Measurements from ENCODE around the gene ANKRD60.

ANKRD60 gene

DNA sequence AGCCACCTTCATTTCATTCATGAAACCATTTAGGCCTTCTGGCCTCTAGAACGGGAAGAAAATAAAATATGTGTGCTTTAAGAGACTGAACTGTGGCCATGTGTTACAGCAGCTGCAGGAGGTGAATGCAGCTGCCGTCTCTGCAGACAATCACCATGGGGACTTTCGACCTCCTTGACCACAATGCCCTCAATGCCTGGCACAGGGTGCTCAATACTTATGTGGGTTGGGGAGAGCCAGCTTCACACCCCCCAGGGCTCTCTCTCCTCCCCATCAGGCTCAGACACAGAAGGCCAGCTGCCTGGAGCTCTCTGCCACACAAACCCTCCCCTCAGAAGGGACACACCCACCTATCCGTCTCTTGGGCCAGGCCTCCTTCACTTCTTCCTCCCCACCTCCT is 43.5 kb downstream of the ANKRD60 start:
- DNase-seq, result no peak

DNA sequence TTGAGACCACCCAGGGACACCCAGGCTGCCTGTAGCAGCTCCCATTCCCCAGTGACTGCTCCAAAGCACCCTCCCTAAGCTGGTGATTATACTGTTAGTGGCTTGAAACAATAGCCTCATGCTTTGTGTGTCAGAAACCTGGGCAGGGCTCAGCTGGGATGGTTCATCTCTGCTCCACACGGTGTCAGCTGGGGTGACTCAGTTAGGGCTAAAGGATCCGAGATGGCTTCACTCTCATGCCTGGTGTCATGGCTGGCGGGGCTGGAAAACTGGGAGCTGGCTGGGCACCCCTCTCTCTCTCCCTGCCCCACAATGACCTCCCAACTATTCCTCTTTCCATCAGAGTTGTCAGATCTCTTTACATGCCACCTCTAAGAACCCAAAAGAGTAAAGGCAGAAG is 44.4 kb downstream of the ANKRD60 start:
- no peak for DNase-seq

DNA sequence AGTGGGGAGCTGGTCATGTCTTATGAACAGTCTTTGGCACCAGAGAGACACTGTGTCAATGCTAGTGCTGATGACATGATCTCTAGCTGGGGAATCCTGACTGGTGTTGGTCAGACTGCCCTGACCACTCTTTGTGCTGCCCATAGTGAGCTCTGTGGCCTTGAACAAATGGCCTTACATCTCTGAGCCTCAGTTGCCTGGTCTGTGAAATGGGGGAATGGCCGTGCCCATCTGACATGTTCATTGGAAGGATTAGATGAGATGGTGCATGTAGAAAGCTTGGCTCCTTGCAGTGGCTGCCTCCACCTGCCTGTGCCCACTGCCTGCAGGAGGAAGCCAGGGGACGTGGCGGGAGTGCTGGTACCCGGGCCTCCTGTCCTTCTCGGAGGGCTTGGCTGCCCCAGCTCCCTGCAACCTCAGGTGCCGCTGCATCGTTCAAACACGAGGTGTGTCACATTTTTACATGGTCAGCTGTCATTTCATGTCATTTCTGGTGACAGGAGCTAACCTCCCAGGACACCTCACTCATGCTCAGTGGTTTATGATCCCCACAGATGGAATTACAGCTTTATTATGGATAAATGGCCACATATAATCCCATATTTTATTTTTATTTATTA is 45.8 kb downstream of the ANKRD60 start:
- no peak for DNase-seq

DNA sequence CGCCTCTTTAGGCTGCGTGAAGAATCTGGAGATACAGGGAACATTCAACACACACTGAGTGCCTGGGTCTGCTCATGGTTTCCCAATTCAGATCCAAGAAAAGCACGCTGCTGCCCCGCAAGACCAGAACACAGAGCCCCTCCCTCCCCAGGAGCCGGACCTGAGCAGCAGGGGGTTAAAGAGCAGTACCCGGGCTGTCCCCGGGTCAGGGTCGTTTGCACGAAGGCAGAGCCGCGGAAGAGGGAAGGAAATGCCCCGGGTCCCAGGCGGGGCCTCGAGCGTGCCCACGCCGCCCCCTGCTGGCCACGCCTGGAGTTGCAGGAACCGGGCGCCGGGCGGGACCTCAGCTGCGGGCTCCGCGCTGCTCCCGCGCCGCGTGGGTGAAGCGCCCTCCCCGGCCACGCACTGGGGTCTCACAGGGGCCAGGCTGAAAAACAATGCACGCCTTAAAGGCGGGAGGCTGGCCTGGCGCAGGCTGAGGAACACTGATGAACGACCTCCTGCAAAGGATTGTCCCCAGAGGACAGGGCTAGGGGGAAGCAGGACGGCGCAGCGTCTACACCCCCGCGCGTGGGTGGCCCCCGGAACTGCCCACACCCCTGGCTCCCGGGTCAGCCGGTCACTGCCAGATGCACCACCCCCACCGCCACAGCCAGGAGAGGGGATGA is 48.9 kb downstream of the ANKRD60 start:
- peak; percentile 56 for DNase-seq

DNA sequence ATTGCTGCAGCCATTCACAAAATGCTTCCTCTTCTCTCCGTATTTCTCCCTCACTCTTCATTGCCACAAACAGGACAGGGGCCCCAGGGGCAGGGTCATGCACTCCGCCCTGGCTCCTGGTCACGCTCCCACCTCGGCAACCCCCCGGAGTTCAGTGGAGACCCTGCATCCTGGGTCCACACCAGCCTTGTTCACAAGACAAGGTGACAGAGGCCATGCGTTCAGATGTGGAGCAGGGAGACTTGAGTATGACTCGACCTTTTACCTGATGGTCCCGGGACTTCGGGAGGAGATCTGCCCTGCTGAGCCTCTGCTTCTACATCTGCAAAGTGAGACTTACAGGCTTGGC is 49.4 kb downstream of the ANKRD60 start:
- DNase-seq, result no peak

DNA sequence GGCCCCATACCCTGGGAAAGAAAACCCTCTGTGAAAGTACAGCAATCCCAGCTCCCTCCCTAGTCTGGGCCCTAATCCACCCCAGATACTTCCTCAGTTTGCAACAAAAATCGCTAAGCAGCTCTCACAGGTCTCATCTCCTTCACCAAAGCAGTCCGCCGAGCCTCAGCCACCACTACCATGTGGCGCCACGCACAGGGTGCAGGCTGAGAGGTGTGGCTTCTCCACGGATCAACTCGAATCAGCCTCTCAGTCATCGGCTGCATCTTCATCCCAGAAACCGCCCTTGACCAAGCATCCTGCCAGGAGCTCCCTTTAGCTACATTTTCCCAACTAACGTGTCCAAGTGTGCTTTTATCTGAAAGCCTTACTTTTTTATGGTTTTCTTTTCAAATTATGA is 50.7 kb downstream of the ANKRD60 start:
- DNase-seq, result no peak

DNA sequence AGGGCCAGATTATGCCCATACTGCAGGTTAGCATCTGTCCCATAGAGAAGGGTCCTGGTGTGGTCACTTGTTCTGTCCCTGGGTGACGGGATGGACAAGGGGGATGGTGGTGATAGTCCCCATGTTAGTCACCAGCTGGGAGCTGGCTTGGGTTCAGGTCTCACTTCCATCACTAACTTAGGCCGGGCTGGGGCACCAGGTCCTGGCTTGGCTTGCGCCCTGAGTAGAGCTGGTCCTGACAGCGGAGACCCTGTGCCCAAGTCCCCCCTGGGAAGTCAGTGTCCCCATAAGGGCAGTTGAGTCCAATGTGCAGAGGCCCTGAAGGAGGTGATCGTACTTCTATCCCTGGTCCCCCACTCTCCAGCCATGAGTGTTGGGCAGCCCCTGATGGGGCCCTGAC is 52.6 kb downstream of the ANKRD60 start:
- no peak for DNase-seq

DNA sequence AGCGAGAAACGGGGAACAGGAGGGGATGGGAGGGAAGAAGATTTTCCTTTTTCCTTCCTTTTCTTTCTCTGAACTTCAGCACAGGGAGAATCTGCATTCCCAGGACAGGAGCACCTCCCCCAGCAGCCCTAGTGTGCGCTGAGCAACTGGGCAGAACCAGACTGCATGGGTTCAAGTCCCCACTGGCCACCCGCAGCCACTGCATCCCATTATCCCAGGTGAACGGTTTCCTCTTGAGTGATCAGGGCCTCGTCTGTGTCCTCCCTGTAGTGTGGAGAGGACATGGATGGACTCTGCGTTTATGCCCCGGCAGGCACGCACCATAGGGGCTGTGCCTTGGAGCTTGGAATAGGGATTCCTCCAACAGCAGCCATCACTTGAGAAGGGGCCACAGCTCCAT is 53.0 kb downstream of the ANKRD60 start:
- DNase-seq, result no peak

DNA sequence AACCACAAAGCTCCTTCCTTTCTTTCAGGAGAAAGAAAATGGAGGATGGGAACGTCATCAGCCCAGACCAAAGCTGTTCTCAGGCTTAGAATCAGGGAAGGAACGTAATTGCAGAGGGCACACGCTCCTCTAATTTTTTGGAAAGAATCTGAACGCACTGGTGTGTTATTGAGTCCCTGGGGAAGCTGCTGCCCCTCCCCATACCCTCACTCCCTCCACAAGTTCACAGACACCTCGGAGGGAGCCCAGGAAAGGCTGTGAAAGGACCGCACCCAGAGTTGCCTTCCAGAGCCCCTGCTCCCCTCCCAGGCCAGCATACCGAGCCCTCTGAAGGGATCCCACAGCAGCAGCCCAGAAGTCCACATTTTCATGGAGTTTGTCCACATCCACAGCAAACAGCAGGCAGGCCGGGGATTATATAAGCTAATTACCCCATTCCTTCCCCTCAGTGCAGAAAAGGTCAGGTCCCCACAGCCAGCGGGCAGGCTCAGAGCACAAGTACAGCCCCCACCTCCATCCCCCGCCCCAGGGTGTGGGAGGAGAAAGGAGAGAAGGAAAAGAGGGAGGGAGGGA is 53.7 kb downstream of the ANKRD60 start:
- no peak for DNase-seq

DNA sequence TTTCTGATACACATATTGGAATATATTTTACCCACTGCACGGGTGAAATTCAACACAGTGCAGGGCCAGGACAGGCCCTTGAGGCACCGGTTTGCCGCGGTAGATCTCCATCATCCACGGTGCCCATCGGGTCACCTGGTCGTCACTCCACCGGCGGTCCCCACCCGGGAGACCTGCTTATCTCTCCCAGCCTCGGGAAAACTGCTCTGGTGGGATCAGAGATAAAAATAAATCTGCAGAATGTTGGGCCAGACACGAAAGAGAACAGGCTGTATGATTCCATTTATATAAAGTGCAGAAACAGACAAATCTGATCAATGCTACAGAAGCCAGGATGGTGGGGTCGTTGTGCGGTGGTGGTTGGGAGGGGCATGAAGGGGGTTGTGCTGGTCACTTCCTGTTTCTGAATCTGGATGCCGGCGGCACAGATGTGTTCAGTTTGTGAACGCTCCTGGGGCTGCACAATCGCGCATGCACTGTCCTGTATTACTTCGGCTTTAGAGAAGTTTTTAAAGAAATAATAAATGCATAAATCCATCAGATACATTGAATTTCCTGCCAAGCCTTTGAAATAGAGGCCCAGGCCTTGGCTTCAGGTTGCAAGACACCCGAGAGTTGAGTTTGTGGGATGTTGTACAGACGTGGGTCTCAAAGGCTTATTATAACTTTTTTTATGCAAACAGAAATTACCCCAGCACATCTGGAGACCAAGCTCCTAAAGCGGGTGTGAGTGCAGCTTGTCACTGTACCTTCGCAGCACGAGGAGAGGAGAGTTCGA is 54.3 kb downstream of the ANKRD60 start:
- no peak for DNase-seq

DNA sequence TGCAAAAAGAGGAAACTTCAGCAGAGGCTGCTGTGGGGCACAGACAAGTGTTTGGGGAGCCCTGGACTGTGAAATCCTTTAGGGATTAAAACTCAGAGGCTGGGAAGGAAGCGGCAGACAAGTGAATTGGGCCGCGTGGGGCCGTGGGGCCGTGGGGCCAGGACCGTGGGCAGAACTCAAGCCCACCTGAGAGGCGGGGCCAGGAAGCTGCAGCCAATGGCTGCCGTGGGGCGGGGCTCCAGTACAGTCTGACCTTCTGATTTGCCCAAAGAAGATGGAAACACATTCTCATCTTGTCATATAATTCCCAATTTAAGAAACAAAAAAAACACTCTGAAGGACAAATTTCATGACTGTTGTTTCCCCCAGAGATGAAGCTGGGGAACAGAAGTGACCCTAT is 55.4 kb downstream of the ANKRD60 start:
- DNase-seq, result no peak

DNA sequence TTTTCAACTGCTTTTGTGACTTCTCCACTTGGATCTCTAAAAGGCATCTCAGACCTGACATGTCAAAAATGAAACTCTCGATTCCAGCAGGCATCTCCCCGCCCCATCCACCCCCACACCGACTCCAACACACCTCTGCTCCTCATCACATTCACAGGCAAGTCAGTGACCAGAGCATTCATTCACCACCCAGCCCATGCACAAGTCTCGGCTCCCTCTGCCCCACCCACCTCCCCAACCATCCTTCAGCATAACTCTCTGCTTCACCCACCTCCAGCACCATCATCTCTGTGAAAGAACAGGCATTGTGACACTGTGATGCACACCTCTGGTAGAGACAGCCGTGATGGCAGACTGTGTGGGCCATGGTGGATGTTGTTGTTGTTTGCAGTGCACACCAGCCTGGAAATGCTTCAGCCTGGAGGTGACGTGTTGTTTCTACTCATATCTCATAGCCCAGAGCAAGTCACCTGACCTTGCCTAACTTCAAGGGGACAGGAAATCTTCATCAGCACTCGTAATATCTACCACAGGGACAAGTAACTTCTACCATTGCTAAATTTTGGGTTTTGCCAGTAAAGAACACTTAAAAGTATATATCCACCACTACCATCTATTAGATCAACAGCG is 56.5 kb downstream of the ANKRD60 start:
- no peak for DNase-seq

DNA sequence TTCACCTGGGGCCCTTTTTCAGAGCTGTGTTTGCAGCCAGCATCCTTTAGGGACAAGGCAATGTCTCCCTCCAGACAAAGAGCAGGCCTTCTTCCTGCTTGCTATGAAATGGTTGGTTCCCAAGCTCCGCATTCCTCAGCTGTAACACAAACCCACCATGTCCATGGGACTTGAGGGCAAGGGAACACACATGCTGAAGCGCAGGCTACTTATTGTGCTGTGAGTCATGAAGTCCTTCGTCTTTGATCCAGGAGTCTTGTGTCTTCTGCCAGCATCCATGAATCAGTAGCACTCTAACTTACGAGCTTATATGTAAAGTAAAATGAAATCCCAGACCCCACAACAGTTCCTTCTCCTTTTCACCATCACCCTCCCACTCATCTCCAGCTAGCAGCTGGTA is 59.0 kb downstream of the ANKRD60 start:
- DNase-seq, result no peak

DNA sequence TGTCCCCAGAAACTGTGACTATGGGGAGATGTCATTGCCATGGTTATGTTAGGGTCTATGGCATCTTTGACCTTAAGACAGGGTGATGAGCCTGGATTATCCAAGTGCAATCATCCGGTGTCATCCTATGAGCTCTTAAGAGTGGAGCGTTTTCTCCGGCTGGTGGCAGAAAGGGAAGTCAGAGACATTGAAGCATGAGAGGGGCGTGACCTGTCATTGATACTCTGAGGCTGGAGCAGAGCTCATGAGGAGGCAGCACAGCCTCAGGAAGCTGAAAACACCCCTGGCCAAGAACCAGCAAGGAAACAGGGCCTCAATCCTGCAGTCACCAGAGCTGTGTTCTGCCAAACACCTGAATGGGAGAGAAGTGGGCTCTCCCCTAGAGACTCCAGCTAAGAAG is 59.6 kb downstream of the ANKRD60 start:
- DNase-seq, result no peak

DNA sequence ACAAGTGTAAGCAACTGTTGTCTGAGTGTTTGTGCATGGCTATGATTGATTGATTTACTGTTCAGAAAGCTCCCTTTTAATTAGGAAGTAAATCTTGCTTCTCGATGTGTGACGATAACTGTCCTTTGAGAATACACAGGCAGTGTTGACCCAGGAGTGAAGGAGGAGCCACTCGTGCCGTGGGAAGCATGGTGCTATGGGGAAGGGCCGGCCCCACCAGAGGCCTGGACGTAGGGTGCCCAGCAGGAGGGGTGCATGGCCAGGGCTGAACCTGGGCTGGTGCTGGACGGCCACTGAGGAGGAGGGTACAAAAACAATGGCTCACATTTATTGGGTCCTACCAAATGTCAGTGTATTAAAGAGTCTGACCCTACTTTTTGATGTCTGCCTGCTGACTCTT is 60.7 kb downstream of the ANKRD60 start:
- no peak for DNase-seq
